Stimulated activated CD8-positive, alpha-beta memory T cell treated with anti-CD3 and anti-CD28 coated beads, Interleukin-15, amount 100 ng/mL, for 48 hours (primary cell): ENCODE results near the gene LRFN3.
"Not testable (repeated sequence)": the region's sequence is repeated elsewhere in the genome, so short reads cannot be mapped to it uniquely, and the experiment has no call there.

Source experiments
- DNase-seq, 2 donors: peaks; one replicate each; pipeline ENCODE4 v3.0.0-alpha.2; 2020; ENCODE audit warnings: low read depth in 2 of 2

Gene LRFN3

DNA sequence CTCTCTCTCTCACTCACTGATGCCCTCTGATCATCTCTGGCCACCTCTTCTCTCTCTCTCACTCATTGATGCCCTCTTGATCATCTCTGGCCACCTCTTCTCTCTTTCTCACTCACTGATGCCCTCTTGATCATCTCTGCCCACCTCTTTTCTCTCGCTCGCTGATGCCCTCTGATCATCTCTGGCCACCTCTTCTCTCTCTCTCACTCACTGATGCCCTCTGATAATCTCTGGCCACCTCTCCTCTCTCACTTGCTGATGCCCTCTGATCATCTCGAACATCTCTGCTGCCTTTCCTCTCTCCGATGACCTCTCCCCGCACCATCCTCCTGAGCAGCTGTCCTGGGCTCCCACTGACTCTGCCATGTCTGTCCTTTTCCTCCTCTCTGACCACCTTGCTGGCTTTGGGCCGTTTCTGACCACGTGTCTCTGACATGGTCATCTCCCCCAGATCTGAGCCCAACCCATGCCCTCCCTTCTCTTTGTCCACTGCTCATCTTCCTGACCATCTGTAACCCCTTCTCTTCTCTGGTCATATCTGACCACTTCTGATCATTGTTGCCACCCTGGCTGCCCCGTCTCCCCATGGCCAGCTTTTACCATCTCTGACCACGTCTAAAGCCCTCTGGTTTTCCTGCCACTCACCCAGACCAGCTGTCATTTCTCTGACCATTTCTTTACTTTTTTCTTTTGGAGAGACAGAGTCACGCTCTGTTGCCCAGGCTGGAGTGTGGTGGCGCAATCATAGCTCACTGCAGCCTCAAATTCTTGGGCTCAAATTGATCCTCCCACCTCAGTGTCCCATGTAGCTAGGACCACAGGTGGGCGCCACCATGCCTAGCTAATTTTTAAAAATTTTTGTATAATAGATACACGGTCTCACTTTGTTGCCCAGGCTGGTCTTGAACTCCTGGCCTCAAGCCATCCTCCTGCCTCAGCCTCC is 2.4 kb downstream of the LRFN3 start:
- no peak for DNase-seq

DNA sequence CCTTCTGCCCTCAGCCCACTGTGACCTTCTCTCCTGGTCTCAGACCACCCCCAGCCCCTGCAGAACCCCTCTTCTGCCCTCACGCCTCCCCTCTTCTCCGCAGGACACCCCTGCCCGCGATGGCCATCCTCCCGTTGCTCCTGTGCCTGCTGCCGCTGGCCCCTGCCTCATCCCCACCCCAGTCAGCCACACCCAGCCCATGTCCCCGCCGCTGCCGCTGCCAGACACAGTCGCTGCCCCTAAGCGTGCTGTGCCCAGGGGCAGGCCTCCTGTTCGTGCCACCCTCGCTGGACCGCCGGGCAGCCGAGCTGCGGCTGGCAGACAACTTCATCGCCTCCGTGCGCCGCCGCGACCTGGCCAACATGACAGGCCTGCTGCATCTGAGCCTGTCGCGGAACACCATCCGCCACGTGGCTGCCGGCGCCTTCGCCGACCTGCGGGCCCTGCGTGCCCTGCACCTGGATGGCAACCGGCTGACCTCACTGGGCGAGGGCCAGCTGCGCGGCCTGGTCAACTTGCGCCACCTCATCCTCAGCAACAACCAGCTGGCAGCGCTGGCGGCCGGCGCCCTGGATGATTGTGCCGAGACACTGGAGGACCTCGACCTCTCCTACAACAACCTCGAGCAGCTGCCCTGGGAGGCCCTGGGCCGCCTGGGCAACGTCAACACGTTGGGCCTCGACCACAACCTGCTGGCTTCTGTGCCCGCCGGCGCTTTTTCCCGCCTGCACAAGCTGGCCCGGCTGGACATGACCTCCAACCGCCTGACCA is 3.3 kb downstream of the LRFN3 start:
- DNase-seq, result no peak

DNA sequence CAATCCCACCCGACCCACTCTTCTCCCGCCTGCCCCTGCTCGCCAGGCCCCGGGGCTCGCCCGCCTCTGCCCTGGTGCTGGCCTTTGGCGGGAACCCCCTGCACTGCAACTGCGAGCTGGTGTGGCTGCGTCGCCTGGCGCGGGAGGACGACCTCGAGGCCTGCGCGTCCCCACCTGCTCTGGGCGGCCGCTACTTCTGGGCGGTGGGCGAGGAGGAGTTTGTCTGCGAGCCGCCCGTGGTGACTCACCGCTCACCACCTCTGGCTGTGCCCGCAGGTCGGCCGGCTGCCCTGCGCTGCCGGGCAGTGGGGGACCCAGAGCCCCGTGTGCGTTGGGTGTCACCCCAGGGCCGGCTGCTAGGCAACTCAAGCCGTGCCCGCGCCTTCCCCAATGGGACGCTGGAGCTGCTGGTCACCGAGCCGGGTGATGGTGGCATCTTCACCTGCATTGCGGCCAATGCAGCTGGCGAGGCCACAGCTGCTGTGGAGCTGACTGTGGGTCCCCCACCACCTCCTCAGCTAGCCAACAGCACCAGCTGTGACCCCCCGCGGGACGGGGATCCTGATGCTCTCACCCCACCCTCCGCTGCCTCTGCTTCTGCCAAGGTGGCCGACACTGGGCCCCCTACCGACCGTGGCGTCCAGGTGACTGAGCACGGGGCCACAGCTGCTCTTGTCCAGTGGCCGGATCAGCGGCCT is 4.1 kb downstream of the LRFN3 start:
- DNase-seq, result no peak

DNA sequence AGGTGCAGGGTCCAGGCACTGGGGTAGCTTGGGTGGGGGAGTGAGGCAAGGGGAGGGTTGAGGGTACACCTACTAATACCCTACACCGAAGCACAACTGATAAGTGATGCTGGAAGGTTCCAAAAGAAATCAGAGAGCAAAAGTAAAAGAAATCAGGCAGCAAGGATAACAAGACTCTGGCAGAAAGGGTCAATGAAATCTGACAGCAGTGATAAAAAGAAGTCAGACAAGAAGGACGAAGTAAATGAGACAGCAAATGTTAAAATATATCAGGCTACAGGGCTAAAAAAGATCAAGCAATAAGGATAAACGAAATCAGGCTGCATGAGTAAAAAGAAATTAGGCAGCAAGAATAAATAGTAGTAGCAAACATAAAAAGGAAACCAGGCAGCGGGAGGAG is 4.7 kb downstream of the LRFN3 start:
- DNase-seq, result no peak

DNA sequence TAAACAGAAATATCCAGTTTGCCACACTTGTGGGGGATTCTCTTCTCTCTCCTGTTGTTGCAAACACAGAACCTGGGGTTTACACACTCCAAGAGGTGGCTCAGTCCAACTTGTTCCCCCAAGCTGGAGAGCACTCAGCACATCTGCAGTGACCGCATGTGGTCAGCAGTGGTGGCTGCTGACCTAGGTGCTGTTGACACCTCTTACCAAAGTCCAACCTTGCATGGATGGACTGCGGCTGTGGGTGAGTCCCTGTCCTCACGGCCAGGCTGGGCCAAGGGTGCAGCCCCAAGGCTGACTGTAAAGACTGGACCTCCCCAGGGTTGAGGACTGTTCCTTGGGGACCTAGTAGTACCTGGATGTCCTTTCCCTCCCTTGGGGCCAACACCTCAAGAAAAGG is 6.1 kb downstream of the LRFN3 start:
- no peak for DNase-seq

DNA sequence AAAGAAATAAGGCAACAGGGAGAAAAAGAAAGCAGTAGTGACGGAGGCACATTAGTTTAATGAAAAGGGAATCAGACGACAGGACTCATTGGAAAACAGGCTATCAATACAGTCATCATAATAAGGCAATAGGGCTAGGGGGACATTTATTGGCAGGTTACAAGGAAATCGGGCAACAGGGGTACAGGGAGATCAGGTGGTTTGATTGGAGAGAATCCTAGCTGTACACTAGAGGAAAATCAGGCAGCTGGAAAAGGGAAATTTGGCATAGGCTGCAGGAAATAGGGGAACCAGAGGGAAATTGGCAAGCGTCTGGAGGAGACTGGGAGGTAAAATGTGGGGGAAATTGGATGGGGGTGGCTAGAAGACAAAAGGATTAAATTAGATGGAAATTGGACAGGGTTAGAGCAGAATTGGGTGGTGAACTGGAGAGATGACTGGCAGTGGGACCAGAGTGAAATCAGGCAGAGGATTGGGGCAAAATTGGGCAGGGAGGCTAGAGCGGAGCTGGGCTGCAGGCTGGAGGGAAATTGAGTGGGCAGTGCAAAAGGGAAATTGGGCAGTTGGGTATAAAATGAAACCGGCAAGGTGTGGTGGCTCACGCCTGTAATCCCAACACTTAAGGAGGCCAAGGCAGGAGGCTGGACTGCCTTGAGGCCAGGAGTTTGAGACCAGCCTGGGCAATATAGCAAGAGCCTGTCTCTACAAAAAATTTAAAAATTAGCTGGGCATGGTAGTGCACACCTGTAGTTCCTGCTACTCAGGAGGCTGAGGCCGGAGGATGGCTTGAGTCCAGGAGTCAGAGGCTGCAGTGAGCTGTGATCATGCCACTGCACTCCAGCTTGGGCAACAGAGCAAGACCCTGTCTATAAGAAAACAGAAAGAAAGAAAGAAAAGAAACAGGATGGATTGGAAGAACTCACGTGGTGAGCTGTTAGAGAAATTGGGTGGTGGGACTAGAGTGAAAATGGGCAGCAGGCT is 7.4 kb downstream of the LRFN3 start:
- no peak for DNase-seq

DNA sequence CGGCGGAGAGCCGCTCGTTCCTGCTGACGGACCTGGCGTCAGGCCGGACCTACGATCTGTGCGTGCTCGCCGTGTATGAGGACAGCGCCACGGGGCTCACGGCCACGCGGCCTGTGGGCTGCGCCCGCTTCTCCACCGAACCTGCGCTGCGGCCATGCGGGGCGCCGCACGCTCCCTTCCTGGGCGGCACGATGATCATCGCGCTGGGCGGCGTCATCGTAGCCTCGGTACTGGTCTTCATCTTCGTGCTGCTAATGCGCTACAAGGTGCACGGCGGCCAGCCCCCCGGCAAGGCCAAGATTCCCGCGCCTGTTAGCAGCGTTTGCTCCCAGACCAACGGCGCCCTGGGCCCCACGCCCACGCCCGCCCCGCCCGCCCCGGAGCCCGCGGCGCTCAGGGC is 8.4 kb downstream of the LRFN3 start:
- no peak for DNase-seq

DNA sequence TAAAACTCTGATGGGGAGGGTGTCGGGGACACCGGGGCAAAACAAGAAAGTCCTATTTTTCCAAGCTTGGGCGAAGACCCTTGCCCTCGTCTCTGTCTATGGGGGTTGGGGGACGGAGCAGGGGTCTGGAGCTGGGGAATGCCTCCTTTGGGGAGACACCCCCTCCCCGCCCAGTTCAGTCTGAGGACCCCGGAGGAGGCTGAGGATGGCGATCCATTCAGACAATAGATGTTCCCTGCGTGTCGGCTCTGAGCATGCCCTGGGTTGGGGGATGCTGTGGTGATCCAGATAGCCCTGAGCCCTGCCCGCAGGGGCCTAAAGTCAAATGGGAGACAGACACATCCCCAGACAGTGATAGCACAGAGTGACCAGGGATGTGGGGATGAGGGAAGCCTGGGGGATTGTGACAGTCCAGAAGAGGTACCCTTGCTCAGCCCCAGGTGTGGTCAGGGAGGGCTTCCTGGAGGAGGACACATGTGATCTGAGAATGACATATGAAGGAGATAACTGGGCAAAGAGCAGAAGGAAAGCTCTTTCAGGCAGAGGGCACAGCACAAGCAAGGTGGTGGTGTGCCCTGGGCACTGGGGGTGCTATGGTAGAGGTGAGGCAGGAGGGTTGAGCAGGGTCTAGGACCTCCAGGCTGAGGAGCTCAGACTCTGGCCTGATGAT is 9.1 kb downstream of the LRFN3 start:
- DNase-seq, result no peak

DNA sequence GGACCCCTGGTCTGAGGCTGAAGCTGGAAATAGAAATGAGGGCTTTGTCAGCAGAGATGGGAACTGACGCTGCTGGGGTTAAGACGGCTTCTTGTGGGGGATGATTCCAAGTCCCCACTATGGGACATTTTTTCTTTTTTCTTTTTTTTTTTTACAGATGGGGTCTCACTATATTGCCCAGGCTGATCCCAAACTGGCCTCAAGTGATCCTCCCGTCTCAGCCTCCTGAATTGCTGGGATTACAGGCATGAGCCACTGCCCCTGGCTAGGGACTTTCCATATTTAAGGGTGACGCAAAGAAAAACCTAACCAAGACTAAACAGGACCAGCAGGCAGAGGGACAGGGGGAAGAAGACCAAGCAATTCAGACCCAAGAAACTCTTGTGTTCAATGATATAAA is 10.0 kb downstream of the LRFN3 start:
- no peak for DNase-seq

DNA sequence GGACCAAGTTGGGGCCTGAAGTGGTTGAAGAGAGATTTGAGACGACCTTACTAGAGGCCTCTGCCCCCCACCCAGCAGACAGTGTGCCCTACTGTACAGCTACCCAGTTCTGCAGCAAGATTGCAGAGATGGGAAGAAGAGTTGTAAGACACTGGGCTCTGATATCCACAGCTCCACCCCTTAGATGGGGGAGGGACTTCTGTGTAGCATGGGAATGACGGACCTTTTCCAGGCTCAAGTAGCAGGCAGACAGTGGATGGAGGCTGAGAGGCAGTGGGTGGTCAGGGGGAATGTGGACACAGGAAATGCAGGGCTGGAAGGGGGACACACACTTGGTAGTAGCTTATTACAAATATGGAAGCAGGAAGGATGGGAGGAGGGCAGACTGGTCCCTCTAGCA is 13.0 kb downstream of the LRFN3 start:
- no peak for DNase-seq

DNA sequence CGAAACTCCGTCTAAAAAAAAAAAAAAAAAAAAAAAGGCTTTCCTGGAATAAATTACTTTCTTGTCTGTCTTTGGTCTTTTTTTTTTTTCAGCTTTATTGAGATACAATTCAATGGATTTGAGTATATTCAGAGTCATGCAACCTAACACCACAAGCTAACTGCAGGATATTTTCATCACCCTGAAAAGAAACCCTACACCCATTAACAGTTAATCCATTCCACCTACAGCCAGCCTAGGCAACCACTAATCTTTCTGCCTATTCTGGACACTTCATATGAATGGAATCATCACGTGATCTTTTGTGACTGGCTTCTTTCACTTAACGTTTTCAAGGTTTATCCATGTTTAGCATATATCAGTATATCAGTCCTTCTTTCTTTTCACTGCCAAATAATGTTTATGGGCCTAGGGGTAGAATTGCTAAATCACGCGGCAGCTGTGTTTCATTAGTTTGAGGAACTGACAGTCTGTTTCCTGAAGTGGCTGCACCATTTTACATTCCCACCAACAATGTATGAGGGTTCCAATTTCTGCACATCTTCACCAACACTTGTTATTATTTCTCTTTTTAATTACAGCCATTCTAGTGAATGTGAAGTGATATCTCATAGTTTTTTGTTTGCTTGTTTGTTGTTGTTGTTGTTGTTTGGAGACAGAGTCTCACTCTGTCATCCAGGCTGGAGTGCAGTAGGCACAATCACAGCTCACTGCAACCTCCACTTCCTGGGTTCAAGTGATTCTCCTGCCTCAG is 19.9 kb downstream of the LRFN3 start:
- DNase-seq, result no peak

DNA sequence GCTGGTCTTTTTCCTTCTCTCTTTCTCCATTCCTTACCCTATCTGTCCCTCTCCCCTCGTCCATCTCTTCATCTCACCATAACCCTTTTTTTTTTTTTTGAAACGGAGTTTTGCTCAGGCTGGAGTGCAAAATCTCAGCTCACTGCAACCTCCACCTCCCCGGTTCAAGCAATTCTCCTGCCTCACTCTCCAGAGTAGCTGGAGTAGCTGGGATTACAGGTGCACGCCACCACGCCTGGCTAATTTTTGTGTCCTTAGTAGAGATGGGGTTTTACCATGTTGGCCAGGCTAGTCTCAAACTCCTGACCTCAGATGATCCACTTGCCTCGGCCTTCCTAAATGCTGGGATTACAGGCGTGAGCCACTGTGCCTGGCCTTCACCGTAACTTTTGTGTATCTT is 21.2 kb downstream of the LRFN3 start:
- not testable (repeated sequence) for DNase-seq

DNA sequence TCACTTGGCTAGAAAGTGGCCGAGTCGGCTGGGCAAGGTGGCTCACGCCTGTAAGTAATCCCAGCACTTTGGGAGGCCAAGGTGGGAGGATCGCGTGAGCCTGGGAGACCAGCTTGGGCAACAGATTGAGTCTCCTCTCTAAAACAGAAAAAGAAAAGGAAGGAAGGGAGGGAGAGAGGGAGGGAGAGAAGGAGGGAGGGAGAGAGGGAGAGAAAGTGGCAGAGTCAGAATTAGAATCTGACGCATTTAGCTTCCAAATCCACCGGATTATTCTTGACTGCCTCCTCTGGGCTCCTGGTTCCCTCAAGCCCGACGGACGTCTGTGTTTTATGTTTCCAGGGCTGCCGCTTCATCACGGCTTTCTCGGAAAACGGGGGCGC is 22.5 kb downstream of the LRFN3 start:
- no peak for DNase-seq

DNA sequence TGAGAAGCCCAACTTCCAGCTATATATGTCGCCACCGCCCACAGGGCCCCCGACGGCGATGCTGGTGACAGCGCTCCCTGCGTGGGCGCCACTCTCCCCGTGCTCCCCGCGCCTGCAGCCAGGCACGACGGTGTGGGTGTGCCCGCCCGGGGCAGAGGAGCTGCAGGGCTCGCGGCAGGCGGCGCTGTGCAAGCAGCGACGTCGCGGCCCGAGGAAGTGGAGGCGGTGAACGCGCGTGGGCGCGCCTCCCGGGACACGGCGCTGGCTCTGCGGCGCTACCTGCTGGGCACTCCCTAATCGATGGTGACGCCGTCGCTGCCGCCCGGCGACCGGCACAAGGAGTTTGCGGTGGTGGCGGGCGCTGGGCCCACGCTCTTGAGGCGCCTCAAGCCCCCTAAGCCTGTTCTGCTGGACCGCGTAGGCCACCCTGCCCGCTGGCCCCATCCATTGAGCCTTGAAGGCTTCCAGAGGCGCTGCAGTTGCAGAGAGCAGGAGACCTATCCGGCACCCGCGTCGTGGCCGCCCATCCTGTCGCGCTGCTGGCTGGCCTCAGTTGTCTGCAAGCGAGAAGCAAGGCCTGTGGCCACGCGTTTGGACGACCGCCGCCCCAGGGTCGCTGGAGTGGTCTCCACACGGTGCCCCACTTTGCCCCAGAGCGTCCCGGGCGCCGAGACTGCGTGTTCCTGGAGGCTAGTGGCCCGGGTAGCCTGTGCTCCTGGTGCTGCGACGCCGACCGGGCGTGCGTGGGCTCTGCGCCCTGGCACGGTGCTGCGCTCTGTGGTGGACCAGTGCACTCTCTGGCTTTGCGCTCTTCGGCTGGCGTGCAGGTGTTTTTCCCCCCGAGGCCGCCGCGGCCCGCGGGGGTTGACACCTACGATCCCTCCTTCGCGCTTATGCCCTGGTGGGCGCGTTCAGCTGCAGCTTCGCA is 23.1 kb downstream of the LRFN3 start:
- peak; percentile 56 to 67 for DNase-seq

DNA sequence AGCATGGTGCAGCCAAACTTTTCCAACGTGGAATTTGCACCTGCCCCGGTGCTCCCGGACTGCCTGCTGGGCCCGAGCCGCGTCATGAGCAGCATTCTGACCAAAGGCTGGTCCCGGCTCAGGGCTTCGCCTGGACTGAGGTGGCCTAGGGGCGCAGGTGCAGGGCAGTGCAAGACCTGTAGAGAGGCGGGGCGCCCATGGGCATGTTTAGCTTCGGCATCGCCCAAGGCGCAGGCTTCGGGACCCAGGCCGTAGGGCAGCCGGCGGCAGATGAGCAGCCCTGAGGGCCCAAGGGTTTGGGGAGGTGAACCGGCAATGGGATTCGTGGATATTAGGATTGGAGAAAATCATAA is 23.8 kb downstream of the LRFN3 start:
- no peak for DNase-seq

DNA sequence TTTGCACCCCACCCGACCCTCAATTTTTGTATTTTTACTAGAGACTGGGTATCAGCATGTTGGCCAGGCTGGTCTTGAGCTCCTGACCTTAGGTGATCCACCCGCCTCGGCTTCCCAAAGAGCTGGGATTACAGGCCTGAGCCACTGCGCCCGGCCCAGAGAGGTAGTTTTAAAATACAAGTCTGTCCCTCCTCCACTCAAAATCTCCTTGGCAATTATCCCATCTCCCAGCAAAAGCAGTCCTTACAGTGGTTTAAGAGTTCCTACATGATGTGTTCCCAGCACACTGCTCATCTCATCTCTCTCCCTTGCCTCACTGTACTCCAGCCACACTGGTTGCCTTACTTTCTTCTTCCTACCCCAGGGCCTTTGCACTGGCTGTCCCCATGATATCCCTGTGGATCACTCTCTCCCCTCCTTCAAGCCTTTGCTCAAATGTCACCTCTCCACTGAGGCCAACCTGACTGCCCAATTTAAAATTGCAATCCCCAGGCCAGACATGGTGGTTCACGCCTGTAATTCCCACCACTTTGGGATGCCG is 24.3 kb downstream of the LRFN3 start:
- DNase-seq, result no peak

DNA sequence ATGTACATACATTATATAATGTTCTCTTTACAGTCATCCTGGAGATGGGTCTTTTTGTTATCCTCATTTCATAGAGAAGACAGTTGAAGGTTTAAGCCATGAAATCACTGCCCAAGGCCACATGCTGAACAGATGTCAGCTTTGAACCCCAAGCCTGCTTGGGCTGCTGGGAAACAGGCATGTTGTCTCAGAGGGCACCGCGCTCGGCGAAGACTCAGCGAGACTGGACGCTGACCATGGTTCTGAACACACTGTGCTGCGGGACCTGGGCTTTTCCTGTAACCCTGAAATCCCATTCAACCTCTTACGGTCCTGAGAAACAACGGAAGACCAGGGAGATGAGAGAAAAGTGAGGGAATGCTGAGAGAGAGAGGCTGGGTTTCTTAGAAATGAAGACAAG is 27.3 kb downstream of the LRFN3 start:
- no peak for DNase-seq

DNA sequence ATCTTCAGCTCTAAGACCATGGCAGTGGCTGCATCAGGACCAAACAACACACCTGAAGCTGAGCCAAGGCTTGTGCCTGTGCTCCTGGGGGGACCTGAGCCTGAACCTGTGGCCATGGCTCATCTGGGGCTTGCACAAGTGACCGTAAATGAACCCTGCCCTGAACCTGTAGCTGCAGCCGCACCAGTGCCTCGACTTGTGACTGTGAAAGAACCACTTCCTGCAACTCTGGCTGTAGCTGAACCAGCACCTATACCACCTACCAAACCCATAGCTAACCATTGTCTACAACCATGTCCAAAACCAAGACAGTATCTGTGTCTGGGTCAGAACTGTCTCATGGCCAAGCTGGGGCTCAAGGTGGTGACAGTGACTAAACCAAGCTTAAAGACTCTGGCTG is 30.6 kb downstream of the LRFN3 start:
- DNase-seq, result no peak

DNA sequence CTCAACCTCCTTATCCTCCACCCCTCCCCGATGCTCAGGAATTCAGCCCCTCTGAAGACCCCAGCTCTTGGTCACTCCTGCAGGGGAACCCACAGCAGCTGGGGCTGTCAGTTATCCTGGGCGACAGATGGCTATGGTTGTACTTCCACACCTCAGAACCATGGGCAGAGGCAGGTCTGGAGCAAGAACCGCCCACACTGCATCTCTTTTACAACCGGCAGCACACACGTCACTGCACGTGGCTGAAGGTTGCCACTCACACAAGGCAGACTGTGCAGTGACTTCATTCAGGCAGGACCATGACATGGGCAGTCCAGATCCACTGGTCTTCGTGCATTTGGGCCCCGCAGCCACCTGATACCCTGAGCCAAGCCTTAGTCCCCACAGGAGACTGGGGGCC is 37.3 kb downstream of the LRFN3 start:
- DNase-seq, result no peak
